Suprapubic skin (tissue), 4 donors: ENCODE results near the gene TNFRSF11A.

Experiments
- CTCF ChIP-seq, 2 donors: fragments of 200-600 bp in 1 of 2; fragments of 450-650 bp in 1 of 2; sonication (generic) in 1 of 2; IDR thresholded peaks; one replicate each; pipeline ENCODE4 v1.5.1; 2016 to 2019; ENCODE audit warnings: antibody characterized with exemption in 2 of 2, mild to moderate bottlenecking in 1 of 2, moderate library complexity in 1 of 2
- EP300 ChIP-seq: sonication (generic); formaldehyde crosslinking; IDR thresholded peaks from one replicate; pipeline ENCODE4 v1.6.1; 2017; ENCODE audit warnings: antibody characterized with exemption
- POLR2A ChIP-seq, 2 donors: fragments of 450-650 bp; IDR thresholded peaks; one replicate each; pipeline ENCODE4 v1.6.1; 2017; ENCODE audit warnings: antibody characterized with exemption in 2 of 2, mild to moderate bottlenecking in 2 of 2, moderate library complexity in 2 of 2
- POLR2AphosphoS5 ChIP-seq, 3 donors: sonication (generic); formaldehyde crosslinking; IDR thresholded peaks; one replicate each; pipeline ENCODE4 v1.6.1; 2017; ENCODE audit warnings: antibody characterized with exemption in 3 of 3

- no peak for TF ChIP-seq CTCF (IDR thresholded peaks at IDR 0.05)
- no peak for TF ChIP-seq POLR2AphosphoS5 (IDR thresholded peaks at IDR 0.05)
- TF ChIP-seq POLR2A (IDR thresholded peaks at IDR 0.05): no peak
- no peak for TF ChIP-seq EP300
Measured at GRCh38 chr18:62325806-62326645, 916 bp downstream of the TNFRSF11A start.
